B cell (primary cell): ENCODE results near the gene BTG2.

ENCODE experiments used
- EZH2 ChIP-seq: IDR thresholded peaks from 2 replicates; pipeline ENCODE4 v1.6.1; 2012; ENCODE audit warnings: borderline replicate concordance, low read depth, mild to moderate bottlenecking, moderate library complexity, low read length; ENCODE audit not compliant: insufficient read depth, poor library complexity, severe bottlenecking
- TF ChIP-seq, protein P1 (sequence below): fragments of 200-600 bp; IDR thresholded peaks from one replicate; pipeline ENCODE4 v1.8.0; 2022; ENCODE audit warnings: antibody characterized with exemption, mild to moderate bottlenecking

DNA sequence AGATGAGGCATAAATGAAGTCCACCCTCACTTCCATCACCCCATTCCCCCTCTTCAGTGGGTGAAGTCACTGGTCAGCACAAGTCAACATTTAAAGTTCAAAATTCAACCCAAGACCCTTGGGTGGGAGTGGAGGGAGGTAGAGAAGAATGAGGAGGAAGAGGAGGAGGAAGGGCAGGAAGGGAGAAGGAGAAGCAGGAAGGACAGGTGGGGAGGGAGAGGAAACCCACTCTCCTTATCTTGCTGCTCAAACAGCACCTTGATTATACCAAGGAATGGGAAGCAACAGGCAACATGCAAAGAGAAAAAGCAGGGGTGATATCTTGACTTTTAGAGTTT lies 4.0 kb upstream of the BTG2 start:
- no peak for TF ChIP-seq EZH2
- TF ChIP-seq, protein P1, sequence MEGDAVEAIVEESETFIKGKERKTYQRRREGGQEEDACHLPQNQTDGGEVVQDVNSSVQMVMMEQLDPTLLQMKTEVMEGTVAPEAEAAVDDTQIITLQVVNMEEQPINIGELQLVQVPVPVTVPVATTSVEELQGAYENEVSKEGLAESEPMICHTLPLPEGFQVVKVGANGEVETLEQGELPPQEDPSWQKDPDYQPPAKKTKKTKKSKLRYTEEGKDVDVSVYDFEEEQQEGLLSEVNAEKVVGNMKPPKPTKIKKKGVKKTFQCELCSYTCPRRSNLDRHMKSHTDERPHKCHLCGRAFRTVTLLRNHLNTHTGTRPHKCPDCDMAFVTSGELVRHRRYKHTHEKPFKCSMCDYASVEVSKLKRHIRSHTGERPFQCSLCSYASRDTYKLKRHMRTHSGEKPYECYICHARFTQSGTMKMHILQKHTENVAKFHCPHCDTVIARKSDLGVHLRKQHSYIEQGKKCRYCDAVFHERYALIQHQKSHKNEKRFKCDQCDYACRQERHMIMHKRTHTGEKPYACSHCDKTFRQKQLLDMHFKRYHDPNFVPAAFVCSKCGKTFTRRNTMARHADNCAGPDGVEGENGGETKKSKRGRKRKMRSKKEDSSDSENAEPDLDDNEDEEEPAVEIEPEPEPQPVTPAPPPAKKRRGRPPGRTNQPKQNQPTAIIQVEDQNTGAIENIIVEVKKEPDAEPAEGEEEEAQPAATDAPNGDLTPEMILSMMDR: no peak
